Hepatic stellate cell (primary cell): ENCODE results near the gene IFI27.
A peak's percentile ranks its signal among the peaks of the same experiment; 100 is the strongest.
"Not testable (repeated sequence)": the region's sequence is repeated elsewhere in the genome, so short reads cannot be mapped to it uniquely, and the experiment has no call there.

Experiments used
- DNase-seq: peaks from one replicate; pipeline ENCODE4 v3.0.0; 2011; ENCODE audit warnings: low spot score

IFI27 gene

GRCh38 chr14:94110552-94111181 is at the start of gene IFI27:
IFI27 (plus strand) TSS chr14:94110736.
- peak; percentile 64 for DNase-seq

- DNase-seq = no peak
Observed at GRCh38 chr14:94062344-94062940, 48.1 kb upstream of the IFI27 start.

GRCh38 chr14:94066089-94066676 is 44.4 kb upstream of the IFI27 start:
- no peak for DNase-seq

DNA sequence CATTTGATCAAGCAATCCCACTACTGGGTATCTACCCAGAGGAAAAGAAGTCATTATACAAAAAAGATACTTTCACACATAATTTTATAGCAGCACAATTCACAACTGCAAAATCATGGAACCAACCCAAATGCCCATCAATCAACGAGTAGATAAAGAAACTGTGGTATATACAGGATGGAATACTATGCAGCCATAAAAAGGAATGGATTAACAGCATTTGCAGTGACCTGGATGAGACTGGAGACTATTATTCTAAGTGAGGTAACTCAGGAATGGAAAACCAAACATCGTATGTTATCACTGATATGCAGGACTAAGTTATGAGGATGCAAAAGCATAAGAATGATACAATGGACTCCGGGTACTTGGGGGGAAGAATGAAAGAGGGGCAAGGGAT is 38.5 kb upstream of the IFI27 start:
- not testable (repeated sequence) for DNase-seq

DNA sequence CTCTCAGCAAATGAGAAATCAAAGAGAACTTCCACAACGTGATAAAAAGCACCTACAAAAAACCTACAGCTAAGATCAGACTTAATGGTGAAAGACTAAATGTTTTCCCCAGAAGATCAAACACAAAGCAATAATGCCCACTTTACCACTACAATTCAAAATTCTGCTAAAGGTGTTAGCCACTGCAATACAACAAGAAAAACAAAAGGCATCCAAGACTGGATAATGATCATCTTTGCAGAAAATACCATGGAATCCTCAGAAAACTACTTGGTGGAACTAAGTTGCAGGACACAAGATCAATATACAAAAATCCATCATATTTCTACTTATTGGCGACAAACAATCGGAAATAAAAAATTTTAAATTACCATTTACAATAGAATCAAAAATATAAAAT is 36.0 kb upstream of the IFI27 start:
- no peak for DNase-seq

DNA sequence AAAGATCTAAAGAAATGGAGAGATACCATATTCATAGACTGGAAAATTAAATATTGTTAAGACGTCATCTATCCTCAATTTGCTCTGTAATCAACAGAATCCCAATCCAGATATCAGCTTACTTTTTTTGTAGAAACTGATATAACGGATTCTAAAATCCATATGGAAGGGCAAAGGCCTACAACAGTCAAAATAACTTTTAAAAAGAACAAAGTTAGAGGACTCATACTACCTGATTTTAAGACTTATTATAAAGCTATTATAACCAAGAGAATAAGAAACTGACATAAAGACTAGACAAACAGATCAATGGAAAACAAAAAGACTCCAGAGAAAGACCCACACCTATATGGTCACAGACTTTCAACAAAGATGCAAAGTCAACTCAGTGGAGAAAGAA is 35.5 kb upstream of the IFI27 start:
- no peak for DNase-seq

DNA sequence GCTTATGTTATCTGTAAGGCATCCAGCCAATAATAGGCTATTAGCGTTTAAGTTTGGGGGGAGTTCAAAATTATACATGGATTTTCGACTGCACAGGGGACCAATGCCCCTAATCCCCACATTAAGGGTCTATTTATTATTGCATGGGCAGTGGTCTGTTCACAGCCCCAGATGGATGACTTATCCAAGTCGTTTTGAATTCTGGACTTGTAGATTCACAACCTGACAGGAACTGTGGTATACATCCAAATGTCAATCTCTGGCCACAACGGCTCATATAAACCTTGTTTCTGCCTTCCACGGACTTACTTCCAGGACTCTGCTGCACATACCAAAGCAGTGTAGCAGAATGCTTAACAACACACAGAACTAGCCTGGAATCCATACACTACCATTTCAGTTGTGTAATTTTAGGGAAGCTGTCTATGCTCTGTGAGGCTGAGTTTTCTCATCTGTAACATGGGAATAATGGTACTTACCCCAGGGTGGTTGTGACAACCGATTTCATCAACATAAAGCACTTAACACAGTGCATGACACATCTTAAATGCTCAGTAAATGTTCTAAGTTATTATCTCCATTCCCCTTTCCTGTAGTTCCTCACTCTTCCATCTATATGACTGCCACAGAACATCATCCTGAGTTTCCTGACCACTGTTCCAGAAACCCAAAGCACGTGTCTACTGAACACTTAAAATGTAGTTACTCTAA is 33.3 kb upstream of the IFI27 start:
- no peak for DNase-seq

- DNase-seq = no peak
Observed at GRCh38 chr14:94077823-94078222, 32.7 kb upstream of the IFI27 start.

DNA sequence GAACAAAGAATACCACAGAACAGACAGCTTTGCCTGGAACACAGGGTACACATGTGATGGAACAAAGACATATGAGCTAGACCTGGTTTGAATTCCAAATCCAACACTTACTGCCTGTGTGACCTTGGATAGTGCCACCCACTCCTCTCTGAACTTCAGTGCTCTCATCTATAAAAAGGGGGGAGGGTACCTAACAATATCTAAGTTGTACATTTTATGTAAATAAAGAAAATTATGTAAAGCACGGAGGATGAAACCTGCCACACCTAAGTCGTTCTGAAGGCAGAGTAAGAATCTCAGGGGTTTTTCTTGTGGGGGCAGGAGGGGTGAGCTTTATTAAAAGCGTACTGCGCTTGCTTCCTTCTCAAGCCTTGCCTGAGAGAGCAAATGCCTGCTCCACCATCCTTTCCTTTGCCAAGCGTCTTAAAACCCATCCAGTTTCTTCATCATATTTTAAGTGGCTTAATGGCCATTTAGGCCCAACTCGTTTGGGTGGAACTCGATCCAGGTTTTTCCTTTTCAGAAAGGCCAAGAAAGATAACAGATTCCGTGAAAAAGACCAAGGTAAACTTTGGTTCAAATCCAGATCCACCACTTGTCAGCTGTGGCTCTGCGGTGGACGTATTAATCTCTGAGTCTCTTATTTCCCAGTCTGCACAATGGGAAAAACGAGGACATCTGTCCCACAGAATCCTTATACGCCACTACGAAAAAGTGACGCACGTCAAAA is 30.5 kb upstream of the IFI27 start:
- peak; percentile 61 for DNase-seq

GRCh38 chr14:94080621-94081385 is 29.7 kb upstream of the IFI27 start, which contains the start of the genes DDX24 and IFI27L1:
DDX24 (minus strand) TSS chr14:94081202; CDS start chr14:94079742, 1,460 bp downstream.
IFI27L1 (plus strand) TSS chr14:94081310; CDS start chr14:94096938, 15,628 bp downstream.
- peak; percentile 98 for DNase-seq

DNA sequence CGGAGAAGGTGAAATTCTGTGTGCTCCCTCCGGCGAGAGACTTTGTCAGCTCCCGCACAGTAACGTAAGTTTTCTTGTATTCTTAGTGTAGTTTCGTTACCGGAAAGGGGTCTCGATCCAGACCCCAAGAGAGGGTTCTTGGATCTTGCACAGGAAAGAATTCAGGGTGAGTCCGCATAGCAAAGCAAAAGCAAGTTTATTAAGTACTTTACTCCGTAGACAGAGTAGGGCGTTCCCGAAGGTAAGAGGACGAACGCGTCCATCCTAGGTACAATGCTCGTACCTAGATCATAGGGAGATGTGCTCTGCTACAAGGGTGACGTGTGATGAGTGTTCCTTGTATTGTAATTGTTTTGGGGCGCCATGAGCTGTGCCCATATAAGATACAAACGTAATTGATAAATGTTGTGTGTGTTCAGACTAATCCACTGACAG is 29.1 kb upstream of the IFI27 start:
- DNase-seq = no peak

- no peak for DNase-seq
Observed at GRCh38 chr14:94087891-94088290, 22.6 kb upstream of the IFI27 start.

DNA sequence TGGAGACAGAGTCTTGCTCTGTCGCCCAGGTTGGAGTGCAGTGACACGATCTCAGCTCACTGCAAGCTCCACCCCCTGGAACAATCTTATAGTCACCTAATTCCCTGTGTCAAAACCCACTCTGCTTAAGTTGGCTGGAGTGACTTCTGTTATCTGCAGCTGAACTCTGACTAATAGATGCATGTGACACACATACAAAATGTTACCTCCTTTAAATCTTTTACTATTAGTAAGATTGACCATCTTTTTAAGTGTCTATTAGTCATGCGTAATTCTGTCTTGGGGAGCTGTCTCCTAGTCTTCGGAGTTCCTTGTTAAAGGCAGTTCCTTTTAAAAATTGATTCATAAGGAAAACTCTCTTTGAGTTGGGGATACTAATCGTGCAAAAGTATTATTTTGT is 22.0 kb upstream of the IFI27 start:
- peak; percentile 43 for DNase-seq

DNA sequence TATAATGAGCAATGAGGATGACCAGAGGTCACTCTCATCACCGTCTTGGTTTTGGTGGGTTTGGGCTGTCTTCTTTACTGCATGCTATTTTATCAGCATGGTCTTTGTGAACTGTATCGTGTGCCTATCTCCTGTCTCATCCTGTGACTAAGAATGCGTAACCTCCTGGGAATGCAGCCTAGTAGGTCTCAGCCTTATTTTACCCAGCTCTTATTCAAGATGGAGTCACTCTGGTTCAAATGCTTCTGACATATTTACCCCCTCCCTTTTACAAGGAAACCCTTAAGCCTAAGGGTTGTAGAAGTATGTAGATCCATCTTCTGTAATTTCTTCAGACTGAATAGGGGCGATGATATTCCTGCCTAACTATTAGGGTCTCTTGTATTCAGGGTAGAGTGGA is 21.1 kb upstream of the IFI27 start:
- DNase-seq = no peak

GRCh38 chr14:94093418-94093817 is 17.1 kb upstream of the IFI27 start:
- DNase-seq = no peak

GRCh38 chr14:94097091-94097490 is 13.4 kb upstream of the IFI27 start:
- DNase-seq = no peak

DNA sequence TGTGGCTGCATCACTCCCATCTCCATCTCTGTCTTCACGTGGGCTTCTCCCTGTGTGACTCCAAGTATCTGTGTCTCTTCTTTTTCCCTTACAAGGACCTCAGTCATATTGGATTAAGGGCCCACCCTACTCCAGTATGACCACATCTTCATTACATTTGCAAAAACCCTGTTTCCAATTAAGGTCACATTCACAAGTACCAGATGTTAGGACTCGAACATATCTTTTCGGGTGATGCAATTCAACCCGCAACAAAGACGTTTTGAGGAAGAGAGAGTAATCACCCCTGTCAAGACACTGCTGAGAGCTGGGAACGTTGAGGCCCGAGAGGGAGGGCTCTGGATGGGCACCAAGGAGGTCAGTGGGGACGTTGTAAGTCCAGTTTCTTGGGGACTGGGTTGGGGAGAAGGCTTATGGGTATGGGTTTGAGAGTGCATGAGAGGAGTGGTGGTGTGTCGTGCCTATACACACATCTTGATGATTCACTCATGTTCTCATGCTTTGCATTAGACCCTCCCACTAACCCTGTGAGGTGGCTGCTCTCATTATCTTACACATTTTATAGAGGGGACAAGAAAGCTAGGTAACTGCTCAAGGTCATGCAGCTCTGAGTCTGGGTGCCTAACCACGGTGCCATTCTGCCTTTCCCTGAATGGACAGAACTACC is 12.1 kb upstream of the IFI27 start:
- DNase-seq = no peak

DNA sequence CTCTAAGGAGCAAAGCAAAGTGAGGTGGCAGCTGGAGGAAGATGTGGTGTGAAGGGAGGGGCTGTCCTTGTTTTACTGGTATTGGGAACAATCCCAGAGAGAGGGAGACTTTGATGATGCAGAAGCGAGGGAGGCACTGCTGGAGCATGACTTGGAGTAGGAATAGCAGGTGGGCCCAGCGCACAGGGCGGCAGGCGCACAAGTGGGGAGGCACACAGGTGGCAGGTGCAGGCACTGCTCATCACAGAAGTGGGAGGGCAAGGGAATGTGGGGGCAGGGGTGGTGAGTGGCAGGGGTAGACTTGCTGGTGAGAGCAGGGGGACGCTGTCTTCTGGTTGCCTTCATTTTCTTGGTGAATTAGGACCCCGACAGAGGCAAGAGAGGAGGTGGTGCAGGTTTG is 11.5 kb upstream of the IFI27 start:
- no peak for DNase-seq

GRCh38 chr14:94100847-94101246 is 9.7 kb upstream of the IFI27 start:
- peak; percentile 96 for DNase-seq

DNA sequence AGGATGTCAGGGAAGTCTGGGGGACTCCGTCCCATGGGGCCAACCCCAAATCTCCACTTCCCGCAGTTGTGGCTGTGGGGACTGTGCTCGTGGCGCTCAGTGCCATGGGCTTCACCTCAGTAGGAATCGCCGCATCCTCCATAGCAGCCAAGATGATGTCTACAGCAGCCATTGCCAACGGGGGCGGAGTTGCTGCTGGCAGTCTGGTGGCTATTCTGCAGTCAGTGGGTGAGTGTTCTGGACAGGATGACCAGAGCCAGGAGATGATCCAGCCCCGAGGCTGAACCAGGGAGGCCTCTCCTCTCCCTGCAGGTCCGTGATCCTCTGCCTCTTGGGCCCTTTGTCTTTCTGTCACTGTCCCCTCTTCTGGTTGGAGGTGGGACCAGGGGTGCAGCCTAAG is 8.8 kb upstream of the IFI27 start:
- no peak for DNase-seq
